Upper lobe of left lung (tissue), 4 donors: ENCODE data around the gene BLVRB.

ENCODE experiments used
- CTCF ChIP-seq, 6 experiments: fragments of 450-650 bp in 4 of 6; fragments of 200-600 bp in 2 of 6; sonication (generic) in 2 of 6; IDR thresholded peaks; one replicate each; pipeline ENCODE4 v1.5.1; 2016 to 2019; ENCODE audit warnings: antibody characterized with exemption in 6 of 6
- EP300 ChIP-seq, 4 donors: sonication (generic); formaldehyde crosslinking; IDR thresholded peaks; one replicate each; pipeline ENCODE4 v1.5.1; 2017; ENCODE audit warnings: antibody characterized with exemption in 4 of 4, control low read depth in 2 of 4
- POLR2A ChIP-seq, 4 donors: fragments of 450-650 bp; IDR thresholded peaks; one replicate each; pipeline ENCODE4 v1.5.1; 2016 to 2017; ENCODE audit warnings: antibody characterized with exemption in 4 of 4, mild to moderate bottlenecking in 2 of 4

DNA sequence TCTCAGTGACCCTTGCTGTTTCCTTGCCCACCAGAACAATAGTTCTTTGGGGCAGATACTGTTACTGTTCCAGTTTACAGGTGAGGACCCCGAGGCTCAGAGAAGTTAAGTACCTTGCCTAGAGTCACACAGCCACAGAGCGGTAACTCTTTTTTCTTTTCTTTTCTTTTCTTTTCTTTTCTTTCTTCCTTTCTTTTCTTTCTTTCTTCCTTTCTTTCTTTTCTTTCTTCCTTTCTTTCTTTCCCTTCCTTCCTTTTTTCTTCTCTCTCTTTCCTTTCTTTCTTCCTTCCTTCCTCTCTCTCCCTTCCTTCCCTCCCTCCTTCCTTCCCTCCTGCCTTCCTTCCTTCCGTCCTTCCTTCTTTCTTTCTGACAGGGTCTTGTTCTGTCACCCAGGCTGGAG lies 47.5 kb downstream of the BLVRB start:
- TF ChIP-seq POLR2A (IDR thresholded peaks at IDR 0.05) (no peak), CTCF (IDR thresholded peaks at IDR 0.05) (no peak), EP300 (IDR thresholded peaks at IDR 0.05) (no peak)
